ENCODE data around the gene RAD51B.

GRCh38 chr14:68473069-68473468 is 653.5 kb downstream of the RAD51B start:
- no peak for TF ChIP-seq CTCF (IDR thresholded peaks at IDR 0.05)
- no peak for TF ChIP-seq POLR2A (IDR thresholded peaks at IDR 0.05)
- TF ChIP-seq POLR2AphosphoS5 (IDR thresholded peaks at IDR 0.05): peak in 1 of 3 donors; percentile 22
